Tibial nerve (tissue), 4 donors: ENCODE measurements around the gene CEACAM19. TPM values are rescaled to one million over a fixed set of nuclear protein-coding genes. Genes with fewer than 3 reads are reported as not detected.
"Not testable (repeated sequence)": the region's sequence is repeated elsewhere in the genome, so short reads cannot be mapped to it uniquely, and the experiment has no call there.

ENCODE experiments used
- DNase-seq, 2 donors: peaks; one replicate each; pipeline ENCODE4 v3.0.0-alpha.2; 2019; ENCODE audit warnings: low spot score in 2 of 2
- H3K27ac ChIP-seq, 4 donors: fragments of 200-600 bp; sonication (generic) in 3 of 4; one replicate each; pipeline ENCODE4 v1.5.1; 2017 to 2019; ENCODE audit warnings: mild to moderate bottlenecking in 1 of 4
- H3K27me3 ChIP-seq, 2 donors: fragments of 200-600 bp; sonication (generic) in 1 of 2; one replicate each; pipeline versions ENCODE4 v1.5.1 to v1.6.0; 2017 to 2019
- H3K36me3 ChIP-seq, 3 donors: fragments of 200-600 bp; sonication (generic); one replicate each; pipeline ENCODE4 v1.5.1; 2018 to 2019
- H3K4me1 ChIP-seq, 4 donors: fragments of 200-600 bp; sonication (generic) in 3 of 4; one replicate each; pipeline ENCODE4 v1.5.1; 2017 to 2019
- H3K4me3 ChIP-seq, 4 donors: fragments of 200-600 bp; sonication (generic) in 3 of 4; one replicate each; pipeline ENCODE4 v1.5.1; 2017 to 2019; ENCODE audit warnings: mild to moderate bottlenecking in 1 of 4, moderate library complexity in 1 of 4
- H3K9me3 ChIP-seq, 4 donors: fragments of 200-600 bp; sonication (generic) in 3 of 4; one replicate each; pipeline ENCODE4 v1.5.1; 2017 to 2019
- EP300 ChIP-seq, 2 donors: sonication (generic); formaldehyde crosslinking; IDR thresholded peaks; one replicate each; pipeline ENCODE4 v1.6.1; 2017; ENCODE audit warnings: antibody characterized with exemption in 2 of 2, mild to moderate bottlenecking in 1 of 2
- POLR2A ChIP-seq, 2 donors: fragments of 450-650 bp; IDR thresholded peaks; one replicate each; pipeline ENCODE4 v1.6.1; 2017; ENCODE audit warnings: antibody characterized with exemption in 2 of 2, mild to moderate bottlenecking in 2 of 2, moderate library complexity in 2 of 2
- WGBS, 2 donors: methylation state at CpG; one replicate each; pipeline ENCODE4 v1.1.5; 2018; 5-methylcytosine and 5-hydroxymethylcytosine counted together
- total RNA-seq, 4 donors: library from RNA; depleted of rRNA; stranded (reverse); fragments of >200 nt; gene quantifications; one replicate each; pipeline ENCODE4 v1.1.0, GENCODE V29; 2016
- TF ChIP-seq, protein P1 (sequence below), 5 experiments: fragments of 200-600 bp in 3 of 5; fragments of 450-650 bp in 2 of 5; sonication (generic) in 3 of 5; IDR thresholded peaks; one replicate each; pipeline ENCODE4 v1.5.1; 2016 to 2019; ENCODE audit warnings: antibody characterized with exemption in 5 of 5, mild to moderate bottlenecking in 3 of 5, moderate library complexity in 2 of 5

The CEACAM19 gene
- total RNA-seq, 4 donors from 2014 or later: 10.9 to 38.7 (median 15.4) TPM

GRCh38 chr19:44666852-44667556 is 4.3 kb upstream of the CEACAM19 start:
- peaks cover 0 to 24% (median 0%) of the 10 kb centered on the region in 3 donors for H3K36me3 ChIP-seq
- TF ChIP-seq, protein P1, sequence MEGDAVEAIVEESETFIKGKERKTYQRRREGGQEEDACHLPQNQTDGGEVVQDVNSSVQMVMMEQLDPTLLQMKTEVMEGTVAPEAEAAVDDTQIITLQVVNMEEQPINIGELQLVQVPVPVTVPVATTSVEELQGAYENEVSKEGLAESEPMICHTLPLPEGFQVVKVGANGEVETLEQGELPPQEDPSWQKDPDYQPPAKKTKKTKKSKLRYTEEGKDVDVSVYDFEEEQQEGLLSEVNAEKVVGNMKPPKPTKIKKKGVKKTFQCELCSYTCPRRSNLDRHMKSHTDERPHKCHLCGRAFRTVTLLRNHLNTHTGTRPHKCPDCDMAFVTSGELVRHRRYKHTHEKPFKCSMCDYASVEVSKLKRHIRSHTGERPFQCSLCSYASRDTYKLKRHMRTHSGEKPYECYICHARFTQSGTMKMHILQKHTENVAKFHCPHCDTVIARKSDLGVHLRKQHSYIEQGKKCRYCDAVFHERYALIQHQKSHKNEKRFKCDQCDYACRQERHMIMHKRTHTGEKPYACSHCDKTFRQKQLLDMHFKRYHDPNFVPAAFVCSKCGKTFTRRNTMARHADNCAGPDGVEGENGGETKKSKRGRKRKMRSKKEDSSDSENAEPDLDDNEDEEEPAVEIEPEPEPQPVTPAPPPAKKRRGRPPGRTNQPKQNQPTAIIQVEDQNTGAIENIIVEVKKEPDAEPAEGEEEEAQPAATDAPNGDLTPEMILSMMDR (IDR thresholded peaks at IDR 0.05): no peak
- TF ChIP-seq POLR2A (IDR thresholded peaks at IDR 0.05) (no peak), EP300 (IDR thresholded peaks at IDR 0.05) (no peak)
- H3K9me3 ChIP-seq: no peaks in the 10 kb centered on the region
- no peak for DNase-seq
- 71 to 82% methylated on average over 7 of the region's 7 CpGs for WGBS, 2 donors
- no peak overlapping the region for H3K27ac ChIP-seq
- H3K4me1 ChIP-seq: peaks cover 0 to 16% (median 0%) of the 10 kb centered on the region in 4 donors
- H3K27me3 ChIP-seq: no peaks in the 10 kb centered on the region
- H3K4me3 ChIP-seq: no peak overlapping the region

DNA sequence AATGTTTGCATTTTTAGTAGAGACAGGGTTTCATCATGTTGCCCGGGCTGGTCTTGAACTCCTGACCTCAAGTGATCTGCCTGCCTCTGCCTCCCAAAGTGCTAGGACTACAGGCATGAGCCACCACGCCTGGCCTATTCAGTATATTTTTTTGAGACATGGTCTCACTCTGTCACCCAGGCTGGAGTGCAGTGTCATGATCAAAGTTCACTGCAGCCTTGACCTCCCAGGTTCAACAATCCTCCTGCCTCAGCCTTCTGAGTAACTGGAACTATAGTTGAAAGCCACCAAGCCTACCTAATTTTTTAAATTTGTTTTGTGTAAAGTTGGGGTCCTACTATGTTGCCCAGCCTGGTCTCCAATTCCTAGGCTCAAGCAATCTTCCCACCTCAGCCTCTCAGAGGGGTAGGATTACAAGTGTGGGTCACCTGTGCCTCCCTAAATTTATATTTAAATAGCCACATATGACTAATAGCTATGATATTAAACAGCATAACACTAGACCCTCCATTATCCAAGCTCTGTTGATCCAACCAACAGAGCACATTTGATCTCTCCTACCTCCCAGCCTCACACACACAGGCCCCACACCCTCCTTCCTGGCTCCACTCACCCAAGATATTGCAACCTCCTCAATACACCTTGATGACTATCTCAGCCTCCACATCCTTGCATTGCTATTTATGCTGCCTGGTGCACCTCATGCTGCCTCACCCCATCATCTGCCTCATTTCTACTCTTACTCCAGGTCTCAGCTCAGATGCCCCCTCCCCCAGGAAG is 2.1 kb upstream of the CEACAM19 start:
- Histone ChIP-seq H3K27me3 (no peaks in the 10 kb centered on the region), H3K9me3 (no peaks in the 10 kb centered on the region), H3K4me1 (no peaks in the 10 kb centered on the region), H3K27ac (no peak overlapping the region), H3K4me3 (no peak overlapping the region), H3K36me3 (peaks cover 0 to 23% (median 0%) of the 10 kb centered on the region in 3 donors)
- 59 to 88% methylated on average over 2 of the region's 2 CpGs for WGBS, 2 donors
- TF ChIP-seq, protein P1 (IDR thresholded peaks at IDR 0.05): no peak
- TF ChIP-seq POLR2A (IDR thresholded peaks at IDR 0.05) (no peak), EP300 (IDR thresholded peaks at IDR 0.05) (no peak)
- DNase-seq: no peak

- 93 to 100% methylated on average over 2 of the region's 2 CpGs for WGBS, 2 donors
- peaks cover 0 to 29% (median 0%) of the 10 kb centered on the region in 3 donors for H3K36me3 ChIP-seq
- DNase-seq, H3K27me3 ChIP-seq, H3K4me1 ChIP-seq, H3K27ac ChIP-seq, H3K4me3 ChIP-seq, H3K9me3 ChIP-seq: not testable (repeated sequence)
Measured at GRCh38 chr19:44670027-44670426, 1.3 kb upstream of the CEACAM19 start.

- H3K9me3 ChIP-seq: no peaks in the 10 kb centered on the region
- no peak overlapping the region for H3K4me3 ChIP-seq
- no peak overlapping the region for H3K27ac ChIP-seq
- WGBS, 2 donors: 71 to 100% methylated on average over 1 of the region's 1 CpG
- peaks cover 0 to 36% (median 0%) of the 10 kb centered on the region in 3 donors for H3K36me3 ChIP-seq
- H3K27me3 ChIP-seq: no peaks in the 10 kb centered on the region
- TF ChIP-seq POLR2A (IDR thresholded peaks at IDR 0.05) (no peak), EP300 (IDR thresholded peaks at IDR 0.05) (no peak)
- TF ChIP-seq, protein P1 (IDR thresholded peaks at IDR 0.05): no peak
- H3K4me1 ChIP-seq: no peaks in the 10 kb centered on the region
- DNase-seq: no peak
Measured at GRCh38 chr19:44672226-44672625, 944 bp downstream of the CEACAM19 start.

DNA sequence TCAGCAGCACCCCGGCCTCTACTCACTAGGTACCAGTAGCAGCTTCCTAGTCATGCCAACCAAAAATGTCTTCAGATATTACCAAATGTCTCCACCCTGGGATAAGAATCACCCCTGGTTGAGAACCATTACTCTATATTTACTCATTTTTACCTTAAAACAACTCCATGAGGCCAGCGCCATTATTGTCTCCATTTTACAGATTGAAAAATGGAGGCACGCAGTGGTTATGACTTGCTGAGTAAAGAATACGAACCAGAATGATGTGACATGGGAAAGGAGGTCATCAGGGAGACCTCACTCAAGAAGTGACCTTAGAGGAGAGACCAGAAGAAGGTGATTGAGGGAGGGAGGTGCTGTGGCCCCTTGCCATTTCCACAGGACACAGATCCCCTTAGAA is 2.2 kb downstream of the CEACAM19 start:
- Histone ChIP-seq H3K4me3 (no peak overlapping the region), H3K27me3 (no peaks in the 10 kb centered on the region), H3K9me3 (no peaks in the 10 kb centered on the region), H3K36me3 (peaks cover 0 to 37% (median 0%) of the 10 kb centered on the region in 3 donors), H3K4me1 (no peaks in the 10 kb centered on the region), H3K27ac (no peak overlapping the region)
- TF ChIP-seq POLR2A (IDR thresholded peaks at IDR 0.05): no peak
- TF ChIP-seq, protein P1 (IDR thresholded peaks at IDR 0.05): no peak
- DNase-seq: no peak
- WGBS, 2 donors: 81 to 90% methylated on average over 4 of the region's 4 CpGs
